Stimulated activated CD4-positive, alpha-beta T cell treated with anti-CD3 and anti-CD28 coated beads, Interleukin-4, amount 100 ng/mL, for 48 hours (primary cell): ENCODE results near the gene TMCO1.
A peak's percentile ranks its signal among the peaks of the same experiment; 100 is the strongest.
"Not testable (repeated sequence)": the region's sequence is repeated elsewhere in the genome, so short reads cannot be mapped to it uniquely, and the experiment has no call there.

Experiments used
- DNase-seq, 2 donors: peaks; one replicate each; pipeline ENCODE4 v3.0.0-alpha.2; 2020; ENCODE audit warnings: low read depth in 2 of 2

TMCO1 gene

GRCh38 chr1:165747632-165748447 lies 20.8 kb downstream of the TMCO1 start:
- no peak for DNase-seq

GRCh38 chr1:165744913-165745312 lies 23.8 kb downstream of the TMCO1 start:
- DNase-seq: not testable (repeated sequence)

GRCh38 chr1:165742194-165742593 lies 26.5 kb downstream of the TMCO1 start:
- DNase-seq: no peak

GRCh38 chr1:165738794-165739193 lies 29.9 kb downstream of the TMCO1 start:
- no peak for DNase-seq

- no peak for DNase-seq
These were observed 31.5 kb downstream of the TMCO1 start for GRCh38 chr1:165737196-165737595.

GRCh38 chr1:165734906-165735305 lies 33.8 kb downstream of the TMCO1 start:
- no peak for DNase-seq

GRCh38 chr1:165726841-165727240 lies 41.8 kb downstream of the TMCO1 start:
- DNase-seq: no peak

- DNase-seq: no peak
These were observed 42.5 kb downstream of the TMCO1 start for GRCh38 chr1:165726169-165726568.

GRCh38 chr1:165717918-165718515 lies 50.7 kb downstream of the TMCO1 start:
- DNase-seq: no peak

- not testable (repeated sequence) for DNase-seq
These were observed 52.2 kb downstream of the TMCO1 start for GRCh38 chr1:165716265-165717051.

GRCh38 chr1:165712764-165713163 lies 55.9 kb downstream of the TMCO1 start:
- DNase-seq: no peak

GRCh38 chr1:165707984-165708706 lies 60.5 kb downstream of the TMCO1 start:
- DNase-seq: no peak

GRCh38 chr1:165703648-165704047 lies 65.0 kb downstream of the TMCO1 start:
- no peak for DNase-seq

GRCh38 chr1:165701922-165702321 lies 66.7 kb downstream of the TMCO1 start:
- DNase-seq: not testable (repeated sequence)

- DNase-seq: no peak
These were observed 69.1 kb downstream of the TMCO1 start for GRCh38 chr1:165699577-165699976.

GRCh38 chr1:165698761-165699052 lies 70.0 kb downstream of the TMCO1 start:
- DNase-seq: no peak

- DNase-seq: peak; percentile 83 to 90
These were observed 70.5 kb downstream of the TMCO1 start, which contains the start of gene ALDH9A1 for GRCh38 chr1:165697881-165698760. TSS of gene ALDH9A1 (minus strand) at chr1:165698562. CDS start at chr1:165698558, 4 bp downstream.

- DNase-seq: no peak
These were observed 71.2 kb downstream of the TMCO1 start for GRCh38 chr1:165697491-165697880.

GRCh38 chr1:165696625-165697100 lies 72.0 kb downstream of the TMCO1 start:
- no peak for DNase-seq

- DNase-seq: no peak
These were observed 73.6 kb downstream of the TMCO1 start for GRCh38 chr1:165695031-165695430.

- no peak for DNase-seq
These were observed 80.6 kb downstream of the TMCO1 start for GRCh38 chr1:165688046-165688445.
